MCF 10A (cell line): Measurements from ENCODE around the gene TBATA. TPM values are rescaled to one million over a fixed set of nuclear protein-coding genes. Genes with fewer than 3 reads are reported as not detected.

Source experiments
- BruUV-seq: library from RNA; stranded (reverse); fragments of 400-500 nt; replicated peaks from 2 replicates; lab custom pipeline; 2021; lab: Mats Ljungman, UMichigan
- CTCF ChIA-PET: fragments of 300-600 bp; sonication (Branson Sonifier 250); formaldehyde crosslinking; extraction: SDS; loops from one replicate; lab custom pipeline; 2021; ENCODE audit warnings: antibody characterized with exemption, inconsistent platforms; lab: Yijun Ruan, JAX
- POLR2A ChIA-PET: fragments of 300-600, 350-650 bp; sonication (Branson Sonifier 250); formaldehyde crosslinking; extraction: SDS; loops from one replicate; lab custom pipeline; 2020; ENCODE audit warnings: antibody characterized with exemption, inconsistent platforms; lab: Yijun Ruan, JAX
- DNase-seq: peaks from one replicate; pipeline ENCODE4 v3.0.0-alpha.2; 2018; ENCODE audit not compliant: unreplicated experiment
- H3K27ac Mint-ChIP-seq: one replicate; pipeline ENCODE4 v1.8.0; 2022; ENCODE audit warnings: mild to moderate bottlenecking, low read depth, mixed read lengths; ENCODE audit not compliant: unreplicated experiment
- H3K27me3 Mint-ChIP-seq: one replicate; pipeline ENCODE4 v1.8.0; 2022; ENCODE audit warnings: mixed read lengths; ENCODE audit not compliant: insufficient read depth, unreplicated experiment
- H3K36me3 Mint-ChIP-seq: one replicate; pipeline ENCODE4 v1.8.0; 2022; ENCODE audit warnings: mild to moderate bottlenecking, moderate library complexity, mixed read lengths; ENCODE audit not compliant: insufficient read depth, unreplicated experiment
- H3K4me1 Mint-ChIP-seq: one replicate; pipeline ENCODE4 v1.8.0; 2022; ENCODE audit warnings: mixed read lengths; ENCODE audit not compliant: insufficient read depth, unreplicated experiment
- H3K4me3 Mint-ChIP-seq: one replicate; pipeline ENCODE4 v1.8.0; 2022; ENCODE audit warnings: mild to moderate bottlenecking, moderate library complexity, mixed read lengths; ENCODE audit not compliant: unreplicated experiment
- H3K9me3 Mint-ChIP-seq: one replicate; pipeline ENCODE4 v1.8.0; 2022; ENCODE audit warnings: mixed read lengths; ENCODE audit not compliant: unreplicated experiment
- CTCF ChIP-seq: fragments of 200-600 bp; IDR thresholded peaks from one replicate; pipeline ENCODE4 v1.8.0; 2022; ENCODE audit warnings: antibody characterized with exemption, mild to moderate bottlenecking; ENCODE audit not compliant: unreplicated experiment
- intact Hi-C: fragments of 100-400 bp; cut with micrococcal nuclease; formaldehyde crosslinking; loops from 2 replicates; pipeline ENCODE4 v1.14.1; 2022
- total RNA-seq: library from RNA; stranded (reverse); gene quantifications from 2 replicates; pipeline ENCODE4 v1.2.3, GENCODE V29; 2022

TBATA gene
- total RNA-seq, 1 experiment from 2014 or later: not detected

GRCh38 chr10:70749756-70750155 lies 35.4 kb downstream of the TBATA start:
- no peaks in the 10 kb centered on the region for H3K36me3 Mint-ChIP-seq
- no peak for TF ChIP-seq CTCF
- intact Hi-C loops: loop anchor here (10.0 kb wide), 1 partner anchor 55 kb away; no protein-coding TSS in a partner anchor
- ChIA-PET POLR2A (no interaction called here), CTCF (no interaction called here)
- no peaks in the 10 kb centered on the region for H3K27me3 Mint-ChIP-seq
- H3K9me3 Mint-ChIP-seq: no peaks in the 10 kb centered on the region
- H3K4me3 Mint-ChIP-seq: no peak overlapping the region
- no peak for DNase-seq
- H3K27ac Mint-ChIP-seq: no peak overlapping the region
- BruUV-seq: no TSS peak
- H3K4me1 Mint-ChIP-seq: peaks cover 8% of the 10 kb centered on the region

GRCh38 chr10:70748801-70749573 lies 36.2 kb downstream of the TBATA start:
- Mint-ChIP-seq H3K27ac (no peak overlapping the region), H3K27me3 (no peaks in the 10 kb centered on the region), H3K9me3 (no peaks in the 10 kb centered on the region), H3K4me3 (no peak overlapping the region), H3K36me3 (no peaks in the 10 kb centered on the region), H3K4me1 (peaks cover under 1% of the 10 kb centered on the region)
- DNase-seq: no peak
- no TSS peak for BruUV-seq
- intact Hi-C loops: no loop called here
- TF ChIP-seq CTCF: no peak
- ChIA-PET POLR2A (no interaction called here), CTCF (interaction anchor here (1.4 kb wide), 1 partner anchor 288 kb away, joined by 4 read pairs; no protein-coding TSS in a partner anchor)

DNA sequence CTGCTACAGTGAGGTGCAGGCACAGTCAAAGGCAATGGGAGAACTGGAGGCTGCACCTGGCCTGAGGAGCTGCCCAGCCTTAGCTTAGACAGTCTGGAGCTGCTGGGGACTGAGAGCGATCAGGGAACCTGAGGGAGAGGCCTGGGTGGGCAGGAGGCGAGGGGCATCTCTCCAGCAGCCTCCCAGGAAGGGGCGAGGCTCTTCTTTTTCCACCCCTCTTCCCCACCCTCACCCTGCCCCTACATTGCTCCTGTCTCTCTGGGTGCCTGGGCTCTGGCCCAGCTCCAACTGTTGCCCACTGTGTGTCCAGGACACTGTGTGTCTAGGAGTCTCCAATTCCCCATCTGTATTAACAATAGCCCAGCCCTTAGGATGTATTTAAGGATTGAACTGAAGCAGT lies 36.9 kb downstream of the TBATA start:
- TF ChIP-seq CTCF: no peak
- BruUV-seq: no TSS peak
- POLR2A ChIA-PET: no interaction called here
- intact Hi-C loops: no loop called here
- DNase-seq: no peak
- H3K4me1 Mint-ChIP-seq: no peaks in the 10 kb centered on the region
- no peaks in the 10 kb centered on the region for H3K36me3 Mint-ChIP-seq
- CTCF ChIA-PET: interaction anchor here (0.5 to 1.4 kb wide), 2 partner anchors 10 to 287 kb away, joined by 4 read pairs; no protein-coding TSS in a partner anchor
- H3K9me3 Mint-ChIP-seq: no peaks in the 10 kb centered on the region
- H3K27ac Mint-ChIP-seq: no peak overlapping the region
- H3K4me3 Mint-ChIP-seq: no peak overlapping the region
- no peaks in the 10 kb centered on the region for H3K27me3 Mint-ChIP-seq

DNA sequence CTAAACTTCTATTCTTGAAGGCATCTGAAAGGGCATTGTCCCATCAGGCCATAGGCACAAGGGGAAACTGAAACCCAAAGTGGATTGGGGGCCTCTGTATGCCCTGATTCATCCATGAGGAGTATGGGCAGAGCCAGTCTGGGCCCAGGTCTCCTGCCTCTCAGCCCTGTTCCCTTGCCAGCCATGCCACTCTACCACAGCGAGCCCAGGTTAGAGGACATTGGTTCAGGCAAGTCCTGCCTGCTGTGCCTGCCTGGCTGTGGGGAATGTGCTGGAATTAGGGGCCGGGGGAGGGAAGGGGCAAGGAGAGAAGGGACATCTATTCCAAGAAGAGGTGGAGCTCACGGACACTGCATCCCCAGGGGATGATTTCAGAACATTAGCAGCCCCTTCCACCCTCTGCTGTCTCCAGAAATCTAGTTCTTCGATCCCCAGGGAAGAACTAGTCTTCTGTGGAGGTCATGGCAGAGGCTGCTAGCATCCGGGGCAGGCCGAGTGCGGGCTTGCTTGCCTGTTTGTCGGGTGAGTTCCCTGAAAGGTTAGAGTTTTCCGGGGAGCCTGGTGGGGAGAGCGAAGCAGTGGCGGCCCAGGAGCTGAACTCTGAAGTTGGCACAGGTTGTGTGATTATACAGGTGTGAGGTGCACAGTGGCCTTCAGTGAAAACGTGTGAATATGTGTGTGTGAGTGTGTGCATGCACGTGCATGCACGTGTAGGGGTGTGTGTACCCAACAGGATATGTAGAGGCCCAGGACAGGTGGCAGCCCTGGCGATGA lies 37.8 kb downstream of the TBATA start:
- no peak for TF ChIP-seq CTCF
- H3K4me1 Mint-ChIP-seq: no peaks in the 10 kb centered on the region
- ChIA-PET CTCF (interaction anchor here (0.5 to 0.6 kb wide), 2 partner anchors 11 to 35 kb away, joined by 3 to 4 read pairs; no protein-coding TSS in a partner anchor), POLR2A (no interaction called here)
- no peaks in the 10 kb centered on the region for H3K36me3 Mint-ChIP-seq
- intact Hi-C loops: no loop called here
- BruUV-seq: no TSS peak
- H3K27ac Mint-ChIP-seq: no peak overlapping the region
- no peak for DNase-seq
- no peaks in the 10 kb centered on the region for H3K9me3 Mint-ChIP-seq
- H3K27me3 Mint-ChIP-seq: no peaks in the 10 kb centered on the region
- no peak overlapping the region for H3K4me3 Mint-ChIP-seq
